ENCODE measurements around the gene LRP1B.

- TF ChIP-seq TAF1 (IDR thresholded peaks at IDR 0.05; ENCODE audit: borderline replicate concordance, low read depth, low read length) (no peak), CTCF (IDR thresholded peaks at IDR 0.05) (no peak)
Observed at GRCh38 chr2:140910683-140911082, 1220.1 kb downstream of the LRP1B start.
